ENCODE results near the gene MGRN1.

GRCh38 chr16:4580250-4580649 is 44.4 kb upstream of the MGRN1 start:
- no peak for TF ChIP-seq FOXP2 (optimal IDR thresholded peaks at IDR 0.05; ENCODE audit: control extremely low read depth, extremely low read length, insufficient read depth)
- TF ChIP-seq POLR2AphosphoS5 (IDR thresholded peaks at IDR 0.05; ENCODE audit: borderline replicate concordance, low read depth, low read length): no peak
- TF ChIP-seq EZH2 (IDR thresholded peaks at IDR 0.05): no peak
